ENCODE results near the gene CDK5R2.

CDK5R2 gene

DNA sequence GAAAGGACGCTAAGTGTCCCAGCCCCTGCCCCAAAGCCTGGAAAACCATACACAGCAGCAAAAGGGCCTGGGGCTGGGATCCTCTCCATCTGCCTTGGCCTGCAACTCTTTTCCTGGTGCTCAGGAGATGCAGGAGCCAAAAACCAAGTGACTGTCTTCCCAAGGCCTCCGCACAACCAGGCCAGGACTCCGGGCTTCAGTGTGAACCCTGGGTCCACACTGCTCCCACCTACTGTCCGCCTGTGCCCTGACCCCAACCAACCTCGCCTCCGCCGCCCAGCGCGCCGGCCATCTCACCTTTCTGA, 24.4 kb downstream of the CDK5R2 start:
- Histone ChIP-seq H3K4me1 (peaks cover 0 to 54% (median 46%) of the 10 kb centered on the region in 4 donors), H3K27me3 (peaks cover 7 to 100% of the 10 kb centered on the region in 2 donors), H3K9me3 (no peaks in the 10 kb centered on the region), H3K36me3 (no peaks in the 10 kb centered on the region), H3K27ac (no peak overlapping the region), H3K4me3 (peak overlapping the region in 1 of 2 donors; percentile 12)
- no peak for DNase-seq
- TF ChIP-seq, protein P1, sequence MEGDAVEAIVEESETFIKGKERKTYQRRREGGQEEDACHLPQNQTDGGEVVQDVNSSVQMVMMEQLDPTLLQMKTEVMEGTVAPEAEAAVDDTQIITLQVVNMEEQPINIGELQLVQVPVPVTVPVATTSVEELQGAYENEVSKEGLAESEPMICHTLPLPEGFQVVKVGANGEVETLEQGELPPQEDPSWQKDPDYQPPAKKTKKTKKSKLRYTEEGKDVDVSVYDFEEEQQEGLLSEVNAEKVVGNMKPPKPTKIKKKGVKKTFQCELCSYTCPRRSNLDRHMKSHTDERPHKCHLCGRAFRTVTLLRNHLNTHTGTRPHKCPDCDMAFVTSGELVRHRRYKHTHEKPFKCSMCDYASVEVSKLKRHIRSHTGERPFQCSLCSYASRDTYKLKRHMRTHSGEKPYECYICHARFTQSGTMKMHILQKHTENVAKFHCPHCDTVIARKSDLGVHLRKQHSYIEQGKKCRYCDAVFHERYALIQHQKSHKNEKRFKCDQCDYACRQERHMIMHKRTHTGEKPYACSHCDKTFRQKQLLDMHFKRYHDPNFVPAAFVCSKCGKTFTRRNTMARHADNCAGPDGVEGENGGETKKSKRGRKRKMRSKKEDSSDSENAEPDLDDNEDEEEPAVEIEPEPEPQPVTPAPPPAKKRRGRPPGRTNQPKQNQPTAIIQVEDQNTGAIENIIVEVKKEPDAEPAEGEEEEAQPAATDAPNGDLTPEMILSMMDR (IDR thresholded peaks at IDR 0.05), result no peak
- intact Hi-C loops (cut with DNase I; ENCODE audit: low total_unique reads), result no loop called here

- Histone ChIP-seq H3K27me3 (peaks cover 7 to 100% of the 10 kb centered on the region in 2 donors), H3K27ac (no peak overlapping the region), H3K4me3 (peak overlapping the region in 1 of 2 donors; percentile 12), H3K36me3 (no peaks in the 10 kb centered on the region), H3K9me3 (no peaks in the 10 kb centered on the region), H3K4me1 (peaks cover 0 to 54% (median 46%) of the 10 kb centered on the region in 4 donors)
- intact Hi-C loops (cut with DNase I; ENCODE audit: low total_unique reads), result no loop called here
- DNase-seq, result no peak
- TF ChIP-seq, protein P1 (IDR thresholded peaks at IDR 0.05), result no peak
Observed at GRCh38 chr2:218984239-218985020, 25.0 kb downstream of the CDK5R2 start.

DNA sequence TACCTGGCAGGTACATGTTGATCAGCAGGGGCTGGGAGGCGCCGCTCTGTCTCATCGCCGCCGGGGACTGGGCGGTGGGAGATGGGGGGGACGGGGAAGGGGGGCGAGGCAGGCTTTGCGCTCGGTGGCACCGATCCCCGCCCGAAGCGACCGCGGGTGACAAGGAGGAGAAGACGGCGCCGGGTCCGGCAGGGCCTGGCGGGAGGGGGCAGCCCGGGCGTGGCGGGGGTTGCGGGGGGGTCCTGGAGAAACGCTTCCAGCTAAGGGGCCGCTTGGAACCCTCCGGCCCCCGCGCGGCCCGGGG, 25.5 kb downstream of the CDK5R2 start, which contains the start of gene FEV:
Gene FEV (minus strand): TSS at position 164 of the 304 bp plus-strand sequence. CDS start 109 bp downstream, at position 55.
- Histone ChIP-seq H3K4me1 (peaks cover 0 to 49% (median 41%) of the 10 kb centered on the region in 4 donors), H3K9me3 (no peaks in the 10 kb centered on the region), H3K27me3 (peaks cover 7 to 100% of the 10 kb centered on the region in 2 donors), H3K27ac (no peak within 1 kb of the TSS), H3K4me3 (peak within 1 kb of the TSS in 1 of 2 donors; percentile 12), H3K36me3 (no peaks in the 10 kb centered on the region)
- TF ChIP-seq, protein P1 (IDR thresholded peaks at IDR 0.05), result no peak
- intact Hi-C loops (cut with DNase I; ENCODE audit: low total_unique reads), result no loop called here
- no peak for DNase-seq

- TF ChIP-seq, protein P1 (IDR thresholded peaks at IDR 0.05), result no peak
- Histone ChIP-seq H3K27ac (no peak overlapping the region), H3K9me3 (no peaks in the 10 kb centered on the region), H3K36me3 (no peaks in the 10 kb centered on the region), H3K27me3 (peaks cover 5 to 100% of the 10 kb centered on the region in 2 donors), H3K4me3 (peak overlapping the region in 1 of 2 donors; percentile 12), H3K4me1 (peaks cover 0 to 46% (median 39%) of the 10 kb centered on the region in 4 donors)
- DNase-seq, result no peak
- intact Hi-C loops (cut with DNase I; ENCODE audit: low total_unique reads), result no loop called here
Observed at GRCh38 chr2:218985325-218986091, 26.0 kb downstream of the CDK5R2 start.

- intact Hi-C loops (cut with DNase I; ENCODE audit: low total_unique reads), result no loop called here
- no peaks in the 10 kb centered on the region for H3K9me3 ChIP-seq
- DNase-seq, result no peak
- peaks cover 5 to 100% of the 10 kb centered on the region in 2 donors for H3K27me3 ChIP-seq
- H3K27ac ChIP-seq, result no peak overlapping the region
- TF ChIP-seq, protein P1 (IDR thresholded peaks at IDR 0.05), result no peak
- no peaks in the 10 kb centered on the region for H3K36me3 ChIP-seq
- no peak overlapping the region for H3K4me3 ChIP-seq
- peaks cover 0 to 39% (median 33%) of the 10 kb centered on the region in 4 donors for H3K4me1 ChIP-seq
Observed at GRCh38 chr2:218986148-218986761, 26.8 kb downstream of the CDK5R2 start.

Measured in tibial artery (tissue), 4 donors.